BJ (cell line): Measurements from ENCODE around the gene PARVA. TPM values are rescaled to one million over a fixed set of nuclear protein-coding genes. Genes with fewer than 3 reads are reported as not detected.
A peak's percentile ranks its signal among the peaks of the same experiment; 100 is the strongest.

Experiments used
- CTCF ChIA-PET: fragments of 350-600 bp; formaldehyde crosslinking; extraction: SDS; loops from one replicate; lab custom pipeline; 2021; ENCODE audit warnings: antibody characterized with exemption, inconsistent platforms; lab: Yijun Ruan, JAX
- POLR2A ChIA-PET: fragments of 300-600 bp; sonication (Branson Sonifier 250); formaldehyde crosslinking; extraction: SDS; loops from one replicate; lab custom pipeline; 2021; ENCODE audit warnings: antibody characterized with exemption; lab: Charles Lee
- DNase-seq: peaks from one replicate; pipeline ENCODE4 v3.0.0-alpha.2; 2011; ENCODE audit warnings: low read depth
- H3K27me3 ChIP-seq: 2 replicates; pipeline ENCODE4 v1.6.0; 2011; ENCODE audit warnings: low read length; ENCODE audit not compliant: control insufficient read depth, insufficient read depth
- H3K36me3 ChIP-seq: 2 replicates; pipeline ENCODE4 v1.5.1; 2011; ENCODE audit warnings: low read length; ENCODE audit not compliant: control insufficient read depth, insufficient read depth
- H3K4me3 ChIP-seq: 2 replicates; pipeline ENCODE4 v1.5.1; 2011; ENCODE audit warnings: low read depth, mild to moderate bottlenecking, control low read depth, low read length
- polyA plus RNA-seq: library from polyadenylated mRNA; depleted of rRNA; stranded (reverse); fragments of >200 nt; gene quantifications from 2 replicates; pipeline ENCODE4 v1.2.3, GENCODE V29; 2011
- TF ChIP-seq, protein P1 (sequence below): IDR thresholded peaks from 2 replicates; pipeline ENCODE4 v1.5.1; 2011; ENCODE audit warnings: low read depth, mild to moderate bottlenecking, control low read depth, inconsistent platforms, low read length, moderate library complexity; ENCODE audit not compliant: insufficient read depth

PARVA gene
- polyA plus RNA-seq, 1 experiment = 143 TPM

DNA sequence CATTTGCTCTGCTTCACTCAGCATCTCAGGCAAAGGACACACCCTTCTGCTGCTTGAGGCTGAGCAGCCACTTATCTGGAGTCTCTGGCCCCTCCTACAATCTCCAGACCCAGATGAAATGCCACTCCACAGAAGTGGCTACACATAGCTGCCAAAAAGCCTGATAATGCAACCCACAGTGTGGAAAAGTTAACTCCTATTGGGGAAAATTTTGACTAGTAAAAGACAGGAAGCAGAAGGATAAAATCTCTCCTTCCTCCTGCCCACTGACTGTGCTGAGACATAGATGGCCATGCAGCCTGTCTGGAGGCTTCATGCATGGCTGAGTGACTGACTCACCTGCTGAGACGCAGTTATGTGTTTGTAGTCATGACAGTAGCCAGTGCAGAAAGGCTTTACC, 204.6 kb downstream of the PARVA start:
- POLR2A ChIA-PET = no interaction called here
- no peaks in the 10 kb centered on the region for H3K27me3 ChIP-seq
- TF ChIP-seq, protein P1, sequence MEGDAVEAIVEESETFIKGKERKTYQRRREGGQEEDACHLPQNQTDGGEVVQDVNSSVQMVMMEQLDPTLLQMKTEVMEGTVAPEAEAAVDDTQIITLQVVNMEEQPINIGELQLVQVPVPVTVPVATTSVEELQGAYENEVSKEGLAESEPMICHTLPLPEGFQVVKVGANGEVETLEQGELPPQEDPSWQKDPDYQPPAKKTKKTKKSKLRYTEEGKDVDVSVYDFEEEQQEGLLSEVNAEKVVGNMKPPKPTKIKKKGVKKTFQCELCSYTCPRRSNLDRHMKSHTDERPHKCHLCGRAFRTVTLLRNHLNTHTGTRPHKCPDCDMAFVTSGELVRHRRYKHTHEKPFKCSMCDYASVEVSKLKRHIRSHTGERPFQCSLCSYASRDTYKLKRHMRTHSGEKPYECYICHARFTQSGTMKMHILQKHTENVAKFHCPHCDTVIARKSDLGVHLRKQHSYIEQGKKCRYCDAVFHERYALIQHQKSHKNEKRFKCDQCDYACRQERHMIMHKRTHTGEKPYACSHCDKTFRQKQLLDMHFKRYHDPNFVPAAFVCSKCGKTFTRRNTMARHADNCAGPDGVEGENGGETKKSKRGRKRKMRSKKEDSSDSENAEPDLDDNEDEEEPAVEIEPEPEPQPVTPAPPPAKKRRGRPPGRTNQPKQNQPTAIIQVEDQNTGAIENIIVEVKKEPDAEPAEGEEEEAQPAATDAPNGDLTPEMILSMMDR = no peak
- CTCF ChIA-PET = interaction anchor here (0.9 kb wide), 1 partner anchor 10 kb away, joined by 3 read pairs; no protein-coding TSS in a partner anchor
- H3K36me3 ChIP-seq = no peaks in the 10 kb centered on the region
- DNase-seq = peak; percentile 31
- no peak overlapping the region for H3K4me3 ChIP-seq
